A673 (cell line): ENCODE data around the gene PAPPA. TPM values are rescaled to one million over a fixed set of nuclear protein-coding genes. Genes with fewer than 3 reads are reported as not detected.

Source experiments
- BruUV-seq: library from RNA; stranded (reverse); fragments of 400-500 nt; replicated peaks from 2 replicates; lab custom pipeline; 2021; lab: Mats Ljungman, UMichigan
- CTCF ChIA-PET: fragments of 300-600 bp; sonication (Branson Sonifier 250); formaldehyde crosslinking; loops from one replicate; lab custom pipeline; 2022; ENCODE audit warnings: antibody characterized with exemption; lab: Charles Lee
- POLR2A ChIA-PET: fragments of 300-600 bp; sonication (Branson Sonifier 250); formaldehyde crosslinking; loops from one replicate; lab custom pipeline; 2022; ENCODE audit warnings: antibody characterized with exemption; ENCODE audit not compliant: low non-redundant PET; lab: Charles Lee
- DNase-seq: peaks from one replicate; pipeline ENCODE4 v3.0.0-alpha.2; 2015; ENCODE audit warnings: low spot score
- H3K27ac ChIP-seq: fragments of 200-600 bp; sonication (generic); 2 replicates; pipeline ENCODE4 v1.5.1; 2016; ENCODE audit warnings: mixed run types, low read depth, mild to moderate bottlenecking, mixed read lengths, antibody characterized with exemption, low read length; ENCODE audit not compliant: poor library complexity, severe bottlenecking
- H3K27me3 ChIP-seq: fragments of 200-600 bp; sonication (generic); replicated peaks from 2 replicates; pipeline ENCODE4 v1.6.1; 2017; ENCODE audit warnings: mixed run types, low read depth, mild to moderate bottlenecking, mixed read lengths, antibody characterized with exemption, low read length; ENCODE audit not compliant: insufficient read depth, poor library complexity
- H3K36me3 ChIP-seq: fragments of 200-600 bp; sonication (generic); 2 replicates; pipeline ENCODE4 v1.6.1; 2016; ENCODE audit warnings: mixed run types, mild to moderate bottlenecking, mixed read lengths, antibody characterized with exemption, low read length; ENCODE audit not compliant: insufficient read depth, poor library complexity, severe bottlenecking
- H3K4me1 ChIP-seq: fragments of 200-600 bp; sonication (generic); 2 replicates; pipeline ENCODE4 v1.6.1; 2017; ENCODE audit warnings: mixed run types, mild to moderate bottlenecking, mixed read lengths, antibody characterized with exemption, low read length; ENCODE audit not compliant: insufficient read depth, poor library complexity, severe bottlenecking
- H3K4me3 ChIP-seq: fragments of 200-600 bp; sonication (generic); 2 replicates; pipeline ENCODE4 v1.5.1; 2016; ENCODE audit warnings: low read depth, mixed run types, mild to moderate bottlenecking, mixed read lengths, low read length; ENCODE audit not compliant: poor library complexity, severe bottlenecking
- H3K9me3 ChIP-seq: fragments of 200-600 bp; sonication (generic); 2 replicates; pipeline ENCODE4 v1.6.1; 2016; ENCODE audit warnings: mixed run types, low read depth, mild to moderate bottlenecking, mixed read lengths, antibody characterized with exemption, low read length; ENCODE audit not compliant: poor library complexity, severe bottlenecking
- EZH2 ChIP-seq: fragments of 200-600 bp; sonication (generic); IDR thresholded peaks from 2 replicates; pipeline ENCODE4 v1.6.1; 2017; ENCODE audit warnings: borderline replicate concordance, low read depth, mild to moderate bottlenecking, mixed read lengths, antibody characterized with exemption, low read length; ENCODE audit not compliant: poor library complexity, severe bottlenecking
- intact Hi-C: fragments of 100-400 bp; cut with micrococcal nuclease; formaldehyde crosslinking; loops from one replicate; pipeline ENCODE4 v1.10.0; 2022; ENCODE audit not compliant: unreplicated experiment
- total RNA-seq: library from RNA; stranded (reverse); gene quantifications from 2 replicates; pipeline ENCODE4 v1.2.3, GENCODE V29; 2021
- TF ChIP-seq, protein P1 (sequence below): fragments of 300-800, 200-600 bp; sonication (generic); conservative IDR thresholded peaks from 2 replicates; pipeline ENCODE4 v1.5.1; 2017; ENCODE audit warnings: low read depth, mild to moderate bottlenecking, antibody characterized with exemption, low read length, moderate library complexity, mixed read lengths

Gene PAPPA
- total RNA-seq, 1 experiment from 2014 or later, result 47.4 TPM

DNA sequence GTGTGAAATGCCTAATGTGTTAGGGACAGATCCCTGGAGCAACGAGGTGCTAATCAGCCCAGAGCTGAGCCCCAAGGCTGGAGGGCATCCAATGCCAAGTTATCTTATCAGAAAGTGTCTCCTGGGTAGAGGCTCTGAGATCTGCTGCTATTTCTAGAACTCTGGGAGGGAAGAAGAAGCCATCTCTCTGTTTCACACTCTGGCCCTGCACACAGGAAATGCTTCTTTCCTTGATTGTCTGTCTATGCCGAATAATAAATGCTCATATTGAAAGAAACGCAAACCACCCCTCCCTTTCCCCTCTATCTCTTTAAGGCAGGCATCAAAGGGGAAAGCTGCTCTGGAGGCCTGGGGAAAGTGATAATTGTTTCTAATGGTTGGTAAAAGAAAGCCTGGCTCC, 166.7 kb downstream of the PAPPA start:
- Histone ChIP-seq H3K27ac (peak overlapping the region; percentile 51), H3K4me1 (peaks cover 45% of the 10 kb centered on the region), H3K4me3 (no peak overlapping the region), H3K9me3 (no peaks in the 10 kb centered on the region), H3K36me3 (peaks cover 16% of the 10 kb centered on the region), H3K27me3 (no peaks in the 10 kb centered on the region)
- no TSS peak for BruUV-seq
- ChIA-PET CTCF (no interaction called here), POLR2A (no interaction called here)
- intact Hi-C loops, result no loop called here
- peak; percentile 23 for DNase-seq
- TF ChIP-seq EZH2, result no peak
- TF ChIP-seq, protein P1, sequence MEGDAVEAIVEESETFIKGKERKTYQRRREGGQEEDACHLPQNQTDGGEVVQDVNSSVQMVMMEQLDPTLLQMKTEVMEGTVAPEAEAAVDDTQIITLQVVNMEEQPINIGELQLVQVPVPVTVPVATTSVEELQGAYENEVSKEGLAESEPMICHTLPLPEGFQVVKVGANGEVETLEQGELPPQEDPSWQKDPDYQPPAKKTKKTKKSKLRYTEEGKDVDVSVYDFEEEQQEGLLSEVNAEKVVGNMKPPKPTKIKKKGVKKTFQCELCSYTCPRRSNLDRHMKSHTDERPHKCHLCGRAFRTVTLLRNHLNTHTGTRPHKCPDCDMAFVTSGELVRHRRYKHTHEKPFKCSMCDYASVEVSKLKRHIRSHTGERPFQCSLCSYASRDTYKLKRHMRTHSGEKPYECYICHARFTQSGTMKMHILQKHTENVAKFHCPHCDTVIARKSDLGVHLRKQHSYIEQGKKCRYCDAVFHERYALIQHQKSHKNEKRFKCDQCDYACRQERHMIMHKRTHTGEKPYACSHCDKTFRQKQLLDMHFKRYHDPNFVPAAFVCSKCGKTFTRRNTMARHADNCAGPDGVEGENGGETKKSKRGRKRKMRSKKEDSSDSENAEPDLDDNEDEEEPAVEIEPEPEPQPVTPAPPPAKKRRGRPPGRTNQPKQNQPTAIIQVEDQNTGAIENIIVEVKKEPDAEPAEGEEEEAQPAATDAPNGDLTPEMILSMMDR, result no peak

DNA sequence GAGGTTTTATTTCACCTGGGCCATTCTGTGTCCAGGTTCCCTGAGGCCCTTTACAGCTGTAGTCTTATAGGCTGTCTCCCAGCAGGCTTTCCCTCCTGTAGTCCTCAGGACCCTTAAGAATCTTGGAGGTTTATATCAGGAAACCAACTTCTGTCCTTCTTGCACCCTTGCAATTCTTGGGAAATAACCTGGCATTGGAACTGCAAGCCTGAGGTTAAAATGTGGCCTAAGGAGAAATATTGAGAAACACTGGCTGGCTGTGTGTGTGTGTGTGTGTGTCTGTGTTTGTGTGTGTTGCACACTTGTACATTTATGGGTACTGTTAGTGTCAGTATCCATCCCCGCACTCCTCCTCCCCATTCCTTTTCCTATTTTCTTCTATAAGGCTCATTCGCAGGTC, 168.9 kb downstream of the PAPPA start:
- H3K36me3 ChIP-seq, result peaks cover 5% of the 10 kb centered on the region
- H3K27me3 ChIP-seq, result no peaks in the 10 kb centered on the region
- no peak for TF ChIP-seq EZH2
- TF ChIP-seq, protein P1, result no peak
- H3K4me3 ChIP-seq, result no peak overlapping the region
- ChIA-PET CTCF (interaction anchor here (0.6 kb wide), 1 partner anchor 9 kb away, joined by 8 read pairs; no protein-coding TSS in a partner anchor), POLR2A (no interaction called here)
- H3K4me1 ChIP-seq, result peaks cover 45% of the 10 kb centered on the region
- peak; percentile 6 for DNase-seq
- H3K9me3 ChIP-seq, result no peaks in the 10 kb centered on the region
- no TSS peak for BruUV-seq
- peak overlapping the region; percentile 48 for H3K27ac ChIP-seq
- intact Hi-C loops, result no loop called here

DNA sequence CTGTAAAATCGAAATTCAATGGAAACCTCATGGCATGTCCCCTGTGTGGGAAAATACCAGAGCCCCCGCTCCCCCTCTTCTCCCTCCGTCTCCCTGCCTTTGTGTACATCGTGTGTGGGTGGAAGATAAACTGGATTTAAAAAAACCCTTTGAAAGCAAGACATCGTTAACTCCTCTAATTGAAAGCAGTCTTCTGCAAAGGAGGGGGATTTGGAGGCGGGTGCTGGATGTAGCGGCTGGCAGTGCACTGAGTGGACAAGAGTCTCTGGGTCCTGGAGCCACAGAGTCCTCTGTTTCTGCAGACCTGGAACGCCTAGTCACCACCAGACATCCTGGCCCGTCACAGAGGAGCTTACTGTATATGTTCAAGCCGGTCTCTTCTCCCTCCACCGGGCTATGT, 169.4 kb downstream of the PAPPA start:
- CTCF ChIA-PET, result no interaction called here
- no peak for TF ChIP-seq EZH2
- TF ChIP-seq, protein P1, result no peak

More for the DNA sequence above, 169.4 kb downstream of the PAPPA start:
- Histone ChIP-seq H3K4me1 (peaks cover 45% of the 10 kb centered on the region), H3K9me3 (no peaks in the 10 kb centered on the region), H3K27me3 (no peaks in the 10 kb centered on the region), H3K4me3 (no peak overlapping the region), H3K27ac (peak overlapping the region; percentile 48), H3K36me3 (peaks cover 5% of the 10 kb centered on the region)
- DNase-seq, result peak; percentile 90
- intact Hi-C loops, result no loop called here
- no TSS peak for BruUV-seq
- POLR2A ChIA-PET, result no interaction called here
